ENCODE results near the gene LRMDA.

Gene LRMDA

DNA sequence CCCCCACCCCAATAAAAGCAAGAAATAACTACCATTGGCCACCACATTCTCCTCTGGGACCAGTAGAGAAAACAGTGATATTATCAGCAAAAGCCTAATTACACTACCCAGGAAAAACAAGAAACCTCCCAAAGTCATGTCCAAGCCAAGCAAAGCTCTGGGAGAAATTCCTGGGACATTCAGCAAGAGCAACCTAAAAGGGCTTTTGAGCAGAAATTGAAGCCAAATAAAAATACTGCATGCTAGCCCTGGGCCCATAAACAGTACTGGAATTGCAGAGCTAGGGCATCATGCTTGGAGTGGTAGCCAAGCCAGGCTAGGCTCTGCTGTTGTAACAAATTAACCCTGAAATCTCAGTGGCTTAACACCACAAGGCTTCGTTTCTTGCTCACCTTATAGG lies 347.9 kb downstream of the LRMDA start:
- Mint-ChIP-seq H3K27me3 (no peaks in the 10 kb centered on the region), H3K4me1 (no peaks in the 10 kb centered on the region), H3K36me3 (no peaks in the 10 kb centered on the region), H3K9me3 (no peaks in the 10 kb centered on the region), H3K4me3 (no peak overlapping the region), H3K27ac (no peak overlapping the region)
- CTCF ChIA-PET: no interaction called here
- DNase-seq: no peak

DNA sequence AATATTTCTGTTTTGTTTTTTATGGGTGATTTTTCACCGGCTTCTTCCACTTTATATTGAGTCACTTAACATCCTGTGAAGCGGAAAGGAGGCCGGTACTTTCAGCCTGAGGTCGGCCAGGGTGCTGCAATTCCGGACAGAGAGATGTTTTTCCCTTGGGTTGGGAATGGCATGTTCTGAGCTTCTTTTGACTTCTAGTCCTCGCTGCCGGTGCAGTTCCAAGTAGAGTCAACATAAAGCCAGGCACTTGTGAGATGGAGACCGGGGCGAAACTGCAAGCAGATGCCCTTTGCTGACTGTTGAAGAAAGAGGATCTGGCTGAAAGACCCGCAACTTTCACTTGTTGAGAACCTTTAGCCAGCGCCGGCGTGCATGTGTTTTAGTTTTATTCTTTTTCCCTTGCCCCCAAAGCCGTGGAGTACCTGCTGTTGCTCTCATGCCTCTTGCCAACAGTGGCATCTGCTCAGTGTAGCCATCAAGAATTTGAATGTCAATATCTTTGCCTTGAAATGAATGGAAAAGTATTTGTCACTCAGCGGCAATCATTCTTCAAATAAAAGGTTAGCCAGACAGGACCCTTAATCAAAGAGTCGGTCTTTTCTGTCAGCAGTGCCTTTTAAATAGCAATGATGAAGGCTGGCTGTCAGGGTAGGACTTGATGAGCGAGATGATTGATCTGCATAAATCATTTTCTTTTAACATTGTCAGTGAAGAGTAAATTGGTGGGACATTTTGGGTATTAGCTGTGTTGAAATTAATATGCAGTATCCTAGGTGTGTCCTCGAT lies 351.2 kb downstream of the LRMDA start:
- Mint-ChIP-seq H3K27me3 (no peaks in the 10 kb centered on the region), H3K27ac (no peak overlapping the region), H3K9me3 (no peaks in the 10 kb centered on the region), H3K36me3 (no peaks in the 10 kb centered on the region), H3K4me1 (no peaks in the 10 kb centered on the region), H3K4me3 (no peak overlapping the region)
- DNase-seq: no peak
- CTCF ChIA-PET: no interaction called here

DNA sequence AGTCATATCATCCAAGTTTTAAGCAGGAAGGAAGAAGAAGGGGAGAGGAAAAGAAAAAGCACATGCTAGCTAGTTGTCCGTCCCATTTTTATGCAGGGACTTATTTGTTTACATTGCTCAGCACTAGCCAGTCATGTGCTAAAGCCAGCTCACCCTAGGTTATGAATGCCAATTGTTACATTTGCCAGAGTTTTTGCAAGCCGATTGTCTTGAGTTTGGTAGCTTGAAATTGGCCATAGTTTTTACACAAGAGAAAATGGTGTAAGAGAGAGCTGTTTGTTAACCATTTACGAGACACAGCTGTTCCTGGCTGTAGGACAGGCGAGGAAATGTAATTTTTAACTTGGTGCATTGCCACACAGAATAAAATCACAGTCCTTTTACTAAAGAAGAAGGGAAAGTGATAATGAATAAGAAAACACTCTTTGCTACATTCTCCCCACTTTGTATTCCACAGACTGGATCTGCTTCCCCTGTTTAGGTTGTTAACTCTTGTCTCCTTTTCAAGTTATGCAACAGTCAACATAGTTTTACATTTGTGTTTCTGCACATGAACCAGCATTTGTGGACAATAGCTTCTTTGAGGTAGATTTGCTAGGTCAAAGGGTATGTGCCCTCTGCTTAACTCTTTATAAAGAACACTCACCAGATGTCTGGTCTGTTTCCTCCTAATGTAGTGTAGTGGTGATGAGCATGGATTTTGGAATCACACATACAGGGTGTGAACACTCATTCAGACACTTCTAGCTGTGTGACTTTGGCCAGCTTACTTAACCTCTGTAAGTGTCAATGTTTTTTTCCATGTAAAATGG lies 357.2 kb downstream of the LRMDA start:
- Mint-ChIP-seq H3K36me3 (no peaks in the 10 kb centered on the region), H3K9me3 (no peaks in the 10 kb centered on the region), H3K27ac (no peak overlapping the region), H3K4me1 (no peaks in the 10 kb centered on the region), H3K4me3 (no peak overlapping the region), H3K27me3 (no peaks in the 10 kb centered on the region)
- CTCF ChIA-PET: no interaction called here
- no peak for DNase-seq

DNA sequence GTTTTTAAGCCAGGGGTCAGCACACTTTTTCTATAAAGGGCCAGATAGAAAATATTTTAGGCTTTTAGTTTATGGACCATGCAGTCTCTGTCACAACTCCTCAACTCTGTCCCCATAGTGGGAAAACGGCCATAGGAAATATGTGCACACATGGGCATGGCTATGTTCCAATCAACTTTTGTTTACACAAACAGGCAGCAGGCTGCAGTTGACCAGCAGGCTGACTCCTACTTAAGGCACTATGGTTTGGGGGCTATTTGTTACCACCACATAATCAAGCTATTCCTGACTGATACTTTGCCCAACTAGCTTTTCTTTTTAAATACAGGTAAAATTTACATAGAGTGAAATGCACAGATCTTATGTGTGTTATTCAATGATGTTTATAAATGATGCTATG lies 362.4 kb downstream of the LRMDA start:
- Mint-ChIP-seq H3K9me3 (no peaks in the 10 kb centered on the region), H3K27me3 (no peaks in the 10 kb centered on the region)
- CTCF ChIA-PET: no interaction called here

DNA sequence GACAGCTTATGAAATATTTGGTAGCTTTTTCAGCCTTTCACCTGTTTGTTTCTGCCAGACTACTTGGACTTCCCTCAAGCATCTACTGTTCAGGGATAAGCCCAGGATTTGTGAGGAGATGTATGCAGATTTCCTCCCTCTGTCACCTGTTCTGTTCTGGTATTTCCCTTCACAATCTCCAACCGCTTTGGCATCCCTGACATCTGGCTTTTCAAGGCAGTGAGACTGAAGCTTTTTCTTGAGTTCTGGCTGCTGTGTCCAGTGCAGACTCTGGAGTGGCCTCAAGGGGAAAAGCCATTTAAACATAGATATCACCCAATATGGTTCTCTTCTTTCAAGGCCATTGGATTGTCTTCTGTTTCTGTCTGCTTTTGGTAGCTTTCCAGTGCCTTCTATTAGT lies 369.7 kb downstream of the LRMDA start:
- no peaks in the 10 kb centered on the region for H3K36me3 Mint-ChIP-seq
- CTCF ChIA-PET: no interaction called here
- no peaks in the 10 kb centered on the region for H3K9me3 Mint-ChIP-seq
- no peak overlapping the region for H3K27ac Mint-ChIP-seq
- no peaks in the 10 kb centered on the region for H3K4me1 Mint-ChIP-seq
- H3K27me3 Mint-ChIP-seq: peaks cover 7% of the 10 kb centered on the region
- DNase-seq: no peak
- H3K4me3 Mint-ChIP-seq: no peak overlapping the region

More for the DNA sequence above, 362.4 kb downstream of the LRMDA start:
- no peaks in the 10 kb centered on the region for H3K36me3 Mint-ChIP-seq
- H3K27ac Mint-ChIP-seq: no peak overlapping the region
- DNase-seq: no peak
- no peaks in the 10 kb centered on the region for H3K4me1 Mint-ChIP-seq
- H3K4me3 Mint-ChIP-seq: no peak overlapping the region

DNA sequence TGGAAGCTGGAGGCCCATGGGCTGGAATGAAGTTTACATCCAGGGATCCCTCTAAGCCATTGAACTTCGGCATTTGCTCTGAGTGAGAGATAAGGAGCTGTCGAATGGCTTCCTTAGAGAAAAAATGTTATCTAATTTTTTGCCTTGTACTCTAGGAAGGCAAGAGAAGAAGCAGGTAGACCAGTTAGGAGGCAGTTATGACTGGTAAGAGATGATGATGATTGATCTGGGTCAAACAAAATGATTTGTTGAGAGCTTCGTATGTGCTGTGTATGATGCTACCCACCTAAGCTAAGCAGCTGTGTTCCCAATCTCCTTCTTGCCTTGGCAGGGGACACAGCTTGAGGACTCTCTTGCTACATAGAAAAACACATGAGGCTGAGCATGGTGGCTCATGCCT lies 370.2 kb downstream of the LRMDA start:
- Mint-ChIP-seq H3K36me3 (no peaks in the 10 kb centered on the region), H3K27ac (no peak overlapping the region), H3K4me3 (no peak overlapping the region), H3K9me3 (no peaks in the 10 kb centered on the region), H3K4me1 (no peaks in the 10 kb centered on the region), H3K27me3 (peaks cover 7% of the 10 kb centered on the region)
- CTCF ChIA-PET: interaction anchor here (0.6 kb wide), 1 partner anchor 185 kb away, joined by 3 read pairs; no protein-coding TSS in a partner anchor
- DNase-seq: no peak

DNA sequence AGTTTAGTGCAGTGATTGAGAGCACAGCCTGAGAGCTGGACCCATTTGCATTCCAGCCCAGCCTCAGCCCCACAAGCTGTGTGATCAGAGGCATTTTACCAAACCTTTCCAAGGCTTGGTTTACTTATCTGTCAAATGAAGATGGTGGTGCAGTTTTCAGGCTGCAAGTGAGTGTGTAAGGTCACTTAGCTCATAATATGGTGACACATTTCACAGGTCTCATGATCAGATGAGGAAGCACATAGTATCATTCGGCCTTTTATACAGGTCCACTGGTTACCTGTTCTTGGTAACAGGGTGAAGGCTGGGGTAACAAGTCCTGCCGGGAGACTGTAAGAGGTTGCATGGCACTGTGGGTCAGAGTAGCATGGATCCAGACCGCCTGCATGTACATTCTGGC lies 371.7 kb downstream of the LRMDA start:
- Mint-ChIP-seq H3K27me3 (peaks cover 7% of the 10 kb centered on the region), H3K4me3 (no peak overlapping the region), H3K27ac (no peak overlapping the region), H3K9me3 (no peaks in the 10 kb centered on the region), H3K36me3 (no peaks in the 10 kb centered on the region), H3K4me1 (no peaks in the 10 kb centered on the region)
- no peak for DNase-seq
- CTCF ChIA-PET: no interaction called here

DNA sequence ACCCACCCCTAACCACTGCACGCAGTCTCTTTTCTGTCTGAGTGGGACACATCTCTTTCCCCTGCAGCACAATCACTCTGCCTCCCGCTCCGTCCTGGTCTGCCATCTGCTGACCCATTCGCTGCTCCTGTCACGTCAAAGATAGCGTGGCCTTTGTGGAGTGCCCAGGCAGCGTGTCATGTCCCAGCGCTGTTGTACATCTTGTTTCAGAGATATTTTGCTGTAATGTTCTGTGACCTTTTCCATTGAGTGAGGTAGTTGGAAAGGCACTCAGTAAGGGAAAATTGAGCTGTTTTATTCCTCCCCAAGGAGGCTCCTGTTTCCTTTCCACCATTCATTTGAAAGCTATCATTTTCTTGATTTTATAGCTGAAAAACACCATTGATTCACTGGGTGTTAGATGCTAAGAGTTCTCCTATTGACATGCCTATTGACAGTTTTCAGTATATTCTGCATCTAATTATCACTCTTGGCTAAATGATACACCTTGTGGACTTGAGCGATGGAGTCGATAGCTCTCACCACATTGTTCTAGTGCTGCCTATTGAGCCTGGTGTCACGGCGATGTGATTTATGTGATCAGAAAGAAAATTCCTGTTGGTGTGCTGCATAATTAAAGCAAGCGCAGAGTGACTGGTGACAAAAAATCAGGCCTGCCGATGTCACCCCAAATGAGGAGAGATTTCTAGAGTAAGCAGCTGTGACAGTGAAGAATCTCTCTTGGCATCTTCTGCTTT lies 372.6 kb downstream of the LRMDA start:
- Mint-ChIP-seq H3K27me3 (peaks cover 7% of the 10 kb centered on the region), H3K36me3 (no peaks in the 10 kb centered on the region), H3K27ac (no peak overlapping the region), H3K4me3 (no peak overlapping the region), H3K9me3 (no peaks in the 10 kb centered on the region), H3K4me1 (no peaks in the 10 kb centered on the region)
- DNase-seq: no peak
- CTCF ChIA-PET: no interaction called here

DNA sequence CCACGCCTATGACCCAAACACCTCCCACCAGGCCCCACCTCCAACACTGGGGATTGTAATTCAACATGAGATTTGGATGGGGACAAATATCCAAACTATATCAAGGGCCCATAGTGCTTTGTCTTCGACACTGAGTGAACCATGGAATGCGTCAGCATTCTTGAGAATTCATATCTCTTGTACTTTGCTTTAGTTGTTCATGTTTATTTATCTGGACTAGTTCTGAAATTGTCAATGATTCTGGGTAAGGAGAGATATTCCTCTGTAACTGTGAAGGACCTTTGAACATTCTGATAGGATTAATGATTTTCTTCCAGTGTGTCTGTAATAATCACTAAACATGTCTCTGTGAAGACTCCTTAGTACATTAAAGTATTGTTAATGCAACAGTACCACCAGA lies 374.8 kb downstream of the LRMDA start:
- CTCF ChIA-PET: no interaction called here
- Mint-ChIP-seq H3K4me1 (no peaks in the 10 kb centered on the region), H3K27me3 (peaks cover 4% of the 10 kb centered on the region), H3K36me3 (no peaks in the 10 kb centered on the region), H3K9me3 (no peaks in the 10 kb centered on the region), H3K27ac (no peak overlapping the region), H3K4me3 (no peak overlapping the region)
- no peak for DNase-seq

DNA sequence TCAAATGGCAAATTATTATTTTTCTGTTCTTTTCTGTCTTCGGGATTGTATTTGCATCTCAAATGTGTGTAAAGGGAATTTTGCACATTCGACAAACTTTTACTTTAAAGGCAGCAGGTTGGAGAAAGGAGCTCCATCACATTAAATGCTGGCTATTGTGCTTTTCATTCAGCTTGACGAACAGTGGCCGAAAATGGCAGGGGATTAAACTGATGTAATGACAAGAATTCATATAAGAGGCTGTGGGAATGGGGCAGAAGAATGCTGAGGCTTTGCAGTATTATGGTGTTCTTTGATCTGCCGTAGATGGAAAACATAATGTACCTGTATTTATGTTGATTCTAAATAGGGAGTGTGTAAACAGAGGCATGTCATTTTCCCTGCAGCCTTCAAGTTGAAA lies 376.0 kb downstream of the LRMDA start:
- Mint-ChIP-seq H3K9me3 (no peaks in the 10 kb centered on the region), H3K4me1 (no peaks in the 10 kb centered on the region), H3K4me3 (no peak overlapping the region), H3K27me3 (peaks cover 3% of the 10 kb centered on the region), H3K36me3 (no peaks in the 10 kb centered on the region), H3K27ac (no peak overlapping the region)
- DNase-seq: no peak
- CTCF ChIA-PET: no interaction called here

DNA sequence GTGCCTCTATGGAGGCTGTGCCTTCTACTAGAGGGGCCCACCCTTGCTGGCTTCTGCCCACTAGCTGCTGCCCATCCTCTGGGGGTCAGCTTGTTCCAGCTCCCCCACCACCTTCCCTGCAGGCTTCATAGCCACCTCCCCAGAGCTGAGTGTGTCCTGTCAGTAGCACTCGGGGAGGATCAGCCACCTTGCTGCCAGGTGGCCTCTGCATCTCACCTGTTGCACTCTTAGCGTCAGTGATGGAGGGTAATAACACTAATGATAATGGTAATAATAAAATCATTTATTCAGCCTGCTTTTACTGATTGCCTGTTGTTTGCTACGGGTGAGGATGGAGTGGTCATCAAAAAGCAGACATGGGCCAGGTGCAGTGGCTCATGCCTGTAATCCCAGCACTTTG lies 377.6 kb downstream of the LRMDA start:
- Mint-ChIP-seq H3K27ac (no peak overlapping the region), H3K4me1 (no peaks in the 10 kb centered on the region), H3K36me3 (no peaks in the 10 kb centered on the region), H3K4me3 (no peak overlapping the region), H3K9me3 (no peaks in the 10 kb centered on the region), H3K27me3 (peaks cover 3% of the 10 kb centered on the region)
- CTCF ChIA-PET: no interaction called here
- no peak for DNase-seq

DNA sequence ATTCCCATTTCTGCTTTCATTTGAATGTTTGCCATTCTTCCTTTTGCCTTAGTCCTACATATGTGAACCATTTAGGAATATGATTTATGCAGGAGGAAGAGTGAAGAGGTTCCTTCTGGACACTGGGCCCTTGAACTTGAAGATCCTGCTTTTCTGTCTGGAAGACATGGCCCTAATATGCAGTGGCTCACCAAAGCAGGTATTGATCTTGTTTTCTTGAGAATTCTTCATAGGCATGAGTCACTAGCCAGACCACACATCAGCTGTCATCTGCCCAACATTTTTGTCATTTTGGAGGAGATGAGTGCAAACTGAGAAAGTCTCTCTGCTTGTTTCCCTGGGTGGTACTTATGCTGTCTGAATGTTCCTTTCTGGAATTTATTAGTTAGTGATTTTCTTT lies 382.6 kb downstream of the LRMDA start:
- Mint-ChIP-seq H3K4me3 (no peak overlapping the region), H3K9me3 (no peaks in the 10 kb centered on the region), H3K36me3 (no peaks in the 10 kb centered on the region), H3K4me1 (no peaks in the 10 kb centered on the region), H3K27ac (no peak overlapping the region), H3K27me3 (no peaks in the 10 kb centered on the region)
- no peak for DNase-seq
- CTCF ChIA-PET: no interaction called here

DNA sequence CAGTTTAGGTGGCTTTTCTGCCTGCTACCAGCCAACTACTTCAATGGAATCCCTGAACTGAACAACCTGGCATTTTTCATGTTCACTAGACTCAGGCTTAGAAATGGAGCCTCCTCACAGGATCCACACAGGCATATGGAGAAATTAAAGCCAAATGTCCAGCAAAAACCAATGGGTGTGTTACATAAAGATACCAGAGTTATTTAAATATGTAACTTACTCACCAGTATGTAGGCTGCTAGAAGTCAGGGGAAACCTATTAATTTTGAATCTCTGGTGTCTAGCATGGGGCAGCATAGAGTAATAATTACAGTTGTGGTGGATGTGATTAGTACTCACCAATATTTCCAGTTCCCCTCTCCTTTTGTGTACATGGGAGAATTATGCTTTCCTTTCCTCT lies 383.6 kb downstream of the LRMDA start:
- CTCF ChIA-PET: no interaction called here
- Mint-ChIP-seq H3K4me1 (no peaks in the 10 kb centered on the region), H3K36me3 (no peaks in the 10 kb centered on the region), H3K4me3 (no peak overlapping the region), H3K9me3 (no peaks in the 10 kb centered on the region), H3K27me3 (no peaks in the 10 kb centered on the region), H3K27ac (no peak overlapping the region)
- no peak for DNase-seq

DNA sequence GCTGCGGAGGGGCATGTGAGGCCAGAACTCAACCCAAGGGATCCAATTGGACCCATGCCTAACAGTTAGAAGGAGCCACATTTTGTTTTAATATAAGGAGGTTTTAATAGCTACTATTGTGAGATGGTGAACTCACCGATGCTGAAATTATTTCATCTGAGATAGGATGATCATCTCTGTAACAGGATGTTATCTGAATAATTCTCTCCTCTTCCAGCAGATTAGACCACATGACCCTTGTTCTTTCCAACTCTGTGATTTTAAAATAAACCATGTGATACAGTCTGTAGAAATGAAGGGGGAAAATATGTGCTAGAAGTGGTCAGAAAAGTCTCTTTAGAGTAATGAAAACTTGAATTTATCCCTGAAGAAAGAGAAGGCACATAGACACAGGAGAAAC lies 385.8 kb downstream of the LRMDA start:
- Mint-ChIP-seq H3K27ac (no peak overlapping the region), H3K4me3 (no peak overlapping the region), H3K4me1 (no peaks in the 10 kb centered on the region), H3K27me3 (no peaks in the 10 kb centered on the region), H3K36me3 (no peaks in the 10 kb centered on the region), H3K9me3 (no peaks in the 10 kb centered on the region)
- CTCF ChIA-PET: no interaction called here
- no peak for DNase-seq

DNA sequence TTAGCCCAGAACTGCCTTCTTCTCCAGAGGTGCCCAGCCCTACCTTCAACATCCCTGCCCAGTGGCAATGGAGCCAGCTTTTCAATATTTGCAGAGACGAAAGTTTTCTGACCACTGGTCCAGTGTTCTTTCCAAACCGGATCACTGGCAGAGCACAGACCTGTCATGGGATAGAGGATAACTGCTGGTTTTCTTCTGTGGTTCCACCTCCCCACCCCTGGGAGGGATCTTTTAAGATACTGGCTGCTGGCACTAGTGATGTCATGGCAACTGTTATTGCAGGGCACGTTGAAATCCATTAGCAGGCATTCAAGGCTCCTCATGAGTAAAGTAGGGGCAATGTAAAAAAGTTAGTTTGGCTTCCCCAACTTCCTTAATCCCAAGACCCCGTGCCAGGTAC lies 387.1 kb downstream of the LRMDA start:
- no peaks in the 10 kb centered on the region for H3K27me3 Mint-ChIP-seq

More for the DNA sequence above, 387.1 kb downstream of the LRMDA start:
- no peak overlapping the region for H3K4me3 Mint-ChIP-seq
- CTCF ChIA-PET: no interaction called here
- H3K27ac Mint-ChIP-seq: no peak overlapping the region
- H3K9me3 Mint-ChIP-seq: no peaks in the 10 kb centered on the region
- H3K36me3 Mint-ChIP-seq: no peaks in the 10 kb centered on the region
- H3K4me1 Mint-ChIP-seq: no peaks in the 10 kb centered on the region
- DNase-seq: no peak
